Measurements from ENCODE around the gene CD320.
"Not testable (repeated sequence)": the region's sequence is repeated elsewhere in the genome, so short reads cannot be mapped to it uniquely, and the experiment has no call there.

Gene CD320

DNA sequence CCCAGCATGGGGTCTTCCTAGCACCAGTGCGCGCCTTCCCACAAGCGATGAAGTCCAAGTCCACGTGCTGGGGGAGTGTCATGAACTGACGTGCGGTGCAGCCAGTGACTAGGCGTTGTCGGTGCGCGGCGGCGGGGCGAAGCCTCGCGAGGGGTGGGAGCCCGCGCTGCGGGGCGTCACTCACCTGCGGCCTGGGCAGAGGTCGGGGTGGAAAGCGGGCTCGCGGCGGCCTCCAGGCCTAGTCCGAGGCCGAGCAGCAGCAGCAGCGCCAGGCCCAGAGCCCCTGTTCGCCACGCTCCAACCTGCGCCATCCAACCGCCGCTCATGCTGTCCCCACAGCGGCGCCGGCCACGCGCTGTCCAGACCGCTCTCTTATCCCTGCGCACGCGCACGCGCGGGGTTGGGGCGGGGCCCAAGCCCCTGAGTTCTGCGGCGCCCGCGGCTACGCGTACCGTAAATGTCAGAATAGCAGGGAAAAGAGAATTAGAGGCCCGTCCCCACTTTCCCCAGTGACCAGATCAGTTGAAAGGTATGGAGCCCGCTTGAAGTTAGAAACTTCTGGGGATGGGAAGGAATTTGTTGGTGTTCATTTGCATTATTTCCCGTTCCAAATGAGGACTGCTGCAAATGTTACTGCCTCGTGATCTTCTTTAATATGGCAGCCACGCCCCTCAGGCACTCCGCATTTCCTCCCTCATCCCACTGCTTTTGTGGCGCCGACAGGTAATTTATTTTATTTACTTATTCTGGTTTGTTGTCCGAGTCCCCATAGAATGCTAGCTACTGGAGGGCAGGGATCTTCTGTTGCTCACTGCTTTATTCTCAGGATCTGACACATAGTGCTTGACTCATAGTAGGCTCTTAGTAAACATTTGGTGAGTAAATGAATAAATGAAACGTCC is at the start of gene CD320:
TSS of gene CD320 (minus strand) at position 394 of the 902 bp plus-strand sequence. CDS start at position 326, 68 bp downstream.
- DNase-seq, result peak; percentile 86 to 99 (median 94)
- intact Hi-C loops (cut with DNase I), result loop anchor here (2.0 kb wide), 1 partner anchor 13 kb away; the partner anchor contains the start of genes NDUFA7 and RPS28

- intact Hi-C loops (cut with DNase I), result no loop called here
- peak in 2 of 10 donors; percentile 17 to 26 for DNase-seq
Observed at GRCh38 chr19:8357007-8357521, 48.9 kb upstream of the CD320 start.

GRCh38 chr19:8355631-8356402 is 47.7 kb upstream of the CD320 start:
- peak in 1 of 10 donors; percentile 14 for DNase-seq
- intact Hi-C loops (cut with DNase I), result no loop called here

DNA sequence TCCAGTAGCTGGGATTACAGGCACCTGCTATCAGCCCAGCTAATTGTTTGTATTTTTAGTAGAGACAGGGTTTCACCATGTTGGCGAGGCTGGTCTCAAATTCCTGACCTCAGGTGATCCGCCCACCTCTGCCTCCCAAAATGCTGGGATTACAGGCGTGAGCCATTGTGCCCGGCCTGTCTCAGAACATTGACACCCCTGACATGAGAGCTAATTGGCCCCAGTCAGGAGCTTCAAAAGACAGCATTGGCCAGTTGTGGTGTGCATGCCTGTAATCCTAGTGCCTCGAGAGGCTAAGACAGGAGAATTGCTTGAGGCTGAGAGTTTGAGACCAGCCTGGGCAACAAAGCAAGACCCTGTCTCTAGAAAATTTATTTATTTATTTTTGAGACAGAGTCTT is 44.7 kb upstream of the CD320 start:
- peak in 1 of 10 donors; percentile 55 for DNase-seq
- intact Hi-C loops (cut with DNase I), result loop anchor here (5.0 kb wide), 1 partner anchor 229 kb away; no protein-coding TSS in a partner anchor

DNA sequence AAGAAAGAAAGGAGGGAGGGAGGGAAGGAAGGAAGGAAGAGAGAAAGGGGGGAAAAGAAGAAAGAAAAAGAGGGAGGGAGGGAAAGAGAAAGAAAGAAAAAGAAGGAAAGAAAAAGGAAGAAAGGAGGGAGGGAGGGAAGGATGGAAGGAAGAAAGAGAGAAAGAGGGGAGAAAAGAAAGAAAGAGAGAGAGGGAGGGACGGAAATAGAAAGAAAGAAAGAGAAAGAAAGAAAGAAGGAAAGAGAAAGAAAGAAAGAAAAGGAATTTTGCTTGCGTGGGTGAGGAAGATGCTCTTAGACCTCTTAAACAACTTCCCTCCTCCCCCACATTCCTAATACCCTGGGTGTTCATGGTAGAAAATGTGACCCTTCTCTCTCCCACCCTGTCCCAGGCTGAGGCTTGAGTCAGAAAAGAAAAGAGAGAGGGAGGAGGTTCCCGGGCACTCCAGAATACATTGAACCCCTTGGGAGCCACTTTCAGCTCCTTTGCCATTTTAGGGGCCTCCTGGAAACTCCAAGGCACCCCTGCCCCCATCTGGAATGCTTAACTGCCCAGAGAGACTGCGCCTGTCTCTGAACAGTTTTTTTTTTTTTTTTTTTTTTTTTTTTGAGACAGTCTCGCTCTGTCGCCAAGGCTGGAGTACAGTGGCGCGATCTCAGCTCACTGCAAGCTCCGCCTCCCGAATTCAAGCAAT is 44.1 kb upstream of the CD320 start:
- intact Hi-C loops (cut with DNase I), result loop anchor here (5.0 kb wide), 1 partner anchor 230 kb away; no protein-coding TSS in a partner anchor
- DNase-seq, result no peak

- intact Hi-C loops (cut with DNase I), result loop anchor here (5.0 kb wide), 1 partner anchor 232 kb away; no protein-coding TSS in a partner anchor
Observed at GRCh38 chr19:8349629-8350372, 41.6 kb upstream of the CD320 start.

DNA sequence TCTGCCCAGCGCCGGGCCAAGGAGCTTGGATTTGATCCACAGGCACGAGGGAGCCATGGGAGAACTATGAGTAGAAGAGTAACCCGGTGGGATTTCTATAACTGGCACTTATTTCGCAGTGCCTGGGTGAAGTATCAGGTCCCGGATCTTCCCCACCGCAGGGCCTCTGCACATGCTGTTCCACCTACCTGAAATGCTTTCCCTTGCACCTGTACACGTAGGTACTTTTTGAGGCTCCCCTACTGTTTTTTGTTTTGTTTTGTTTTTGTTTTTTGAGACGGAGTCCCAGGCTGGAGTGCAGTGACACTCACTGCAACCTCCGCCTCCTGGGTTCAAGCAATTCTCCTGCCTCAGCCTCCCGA is 35.3 kb upstream of the CD320 start:
- intact Hi-C loops (cut with DNase I), result no loop called here
- DNase-seq, result no peak

More at GRCh38 chr19:8349629-8350372, 41.6 kb upstream of the CD320 start:
- peak in 1 of 10 donors; percentile 14 for DNase-seq

- DNase-seq, result peak; percentile 74 to 98 (median 86)
- intact Hi-C loops (cut with DNase I), result no loop called here
Observed at GRCh38 chr19:8342684-8343482, 34.7 kb upstream of the CD320 start, which contains the start of gene KANK3. TSS of gene KANK3 (minus strand) at chr19:8343262. CDS start at chr19:8337828, 5,434 bp downstream.

DNA sequence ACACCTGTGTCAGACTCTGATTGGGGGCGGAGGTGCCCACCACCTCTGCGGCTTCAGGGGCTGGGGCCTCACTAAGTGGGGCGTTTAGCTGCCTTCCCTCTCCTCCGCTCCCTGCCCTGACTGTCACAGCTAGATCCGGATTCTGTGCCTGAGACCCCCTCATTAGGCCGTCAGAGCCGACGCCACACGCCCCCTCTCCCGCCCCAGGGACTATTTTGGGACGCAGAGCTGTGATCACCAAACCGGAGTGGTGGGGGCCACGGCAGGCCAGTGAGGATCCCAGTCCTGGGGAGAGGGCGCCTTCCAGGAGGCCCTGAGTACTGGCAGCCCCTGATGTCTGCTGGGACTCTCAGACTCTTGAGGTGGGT is 34.1 kb upstream of the CD320 start:
- intact Hi-C loops (cut with DNase I), result no loop called here
- peak in 1 of 10 donors; percentile 74 for DNase-seq

GRCh38 chr19:8341504-8341903 is 33.3 kb upstream of the CD320 start:
- intact Hi-C loops (cut with DNase I), result not testable (repeated sequence)

DNA sequence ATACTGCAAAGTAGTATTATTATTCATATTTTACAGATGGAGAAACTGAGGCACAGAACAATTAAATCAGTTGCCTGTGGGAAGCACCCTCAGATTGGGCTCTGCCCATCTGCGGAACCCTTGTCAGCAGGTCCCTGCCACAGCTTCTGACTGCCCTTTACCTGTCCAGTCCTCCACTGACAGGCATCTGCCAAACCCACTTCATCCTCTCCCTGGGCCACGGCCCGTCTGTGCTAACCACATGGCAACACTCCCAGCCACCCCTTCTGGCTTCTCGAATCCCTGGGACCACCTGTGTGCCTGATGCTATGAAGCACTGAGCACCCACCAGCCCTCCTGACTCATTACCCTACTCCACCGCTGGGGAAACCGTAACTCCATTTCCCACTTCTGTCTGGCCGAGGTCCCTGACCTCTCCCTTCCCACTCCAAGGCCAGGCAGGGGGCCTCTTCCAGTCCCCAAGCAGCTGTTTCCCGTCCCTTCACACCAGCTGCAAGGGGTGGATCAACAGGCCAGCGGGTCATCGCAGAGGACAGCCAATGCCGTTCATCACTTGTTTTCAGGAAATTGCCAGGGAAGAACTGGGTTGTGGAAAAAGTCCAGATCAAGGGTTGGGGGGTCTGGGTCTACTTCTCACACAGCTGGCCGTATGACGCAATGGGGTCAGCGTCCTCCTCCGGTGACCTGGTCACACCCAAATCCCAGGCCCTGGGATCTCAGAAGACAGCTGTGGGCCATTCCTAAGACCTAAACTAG is 32.4 kb upstream of the CD320 start:
- intact Hi-C loops (cut with DNase I), result no loop called here
- DNase-seq, result peak in 1 of 10 donors; percentile 69

More at GRCh38 chr19:8341504-8341903, 33.3 kb upstream of the CD320 start:
- DNase-seq, result peak in 1 of 10 donors; percentile 44

DNA sequence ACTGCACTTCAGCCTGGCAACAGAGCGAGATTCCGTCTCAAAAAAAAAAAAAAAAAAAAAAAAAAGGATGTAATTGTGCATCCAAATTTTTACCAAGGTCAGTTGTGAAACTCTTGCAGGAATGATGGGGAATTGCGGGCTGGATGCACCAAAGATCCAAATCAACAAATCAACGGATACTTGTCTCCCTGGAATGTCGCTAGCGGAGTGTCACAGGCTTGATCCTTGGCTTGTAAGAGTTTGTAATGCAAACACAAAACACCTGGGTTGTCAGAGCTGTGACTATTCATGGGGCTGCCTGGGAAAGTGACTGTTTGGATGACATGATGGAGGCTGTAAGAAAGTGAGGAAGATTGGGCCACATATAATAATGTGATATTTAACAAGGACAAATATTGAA is 30.7 kb upstream of the CD320 start:
- peak in 1 of 10 donors; percentile 3 for DNase-seq
- intact Hi-C loops (cut with DNase I), result no loop called here

- intact Hi-C loops (cut with DNase I), result no loop called here
- peak in 1 of 10 donors; percentile 34 for DNase-seq
Observed at GRCh38 chr19:8337728-8338127, 29.6 kb upstream of the CD320 start.

DNA sequence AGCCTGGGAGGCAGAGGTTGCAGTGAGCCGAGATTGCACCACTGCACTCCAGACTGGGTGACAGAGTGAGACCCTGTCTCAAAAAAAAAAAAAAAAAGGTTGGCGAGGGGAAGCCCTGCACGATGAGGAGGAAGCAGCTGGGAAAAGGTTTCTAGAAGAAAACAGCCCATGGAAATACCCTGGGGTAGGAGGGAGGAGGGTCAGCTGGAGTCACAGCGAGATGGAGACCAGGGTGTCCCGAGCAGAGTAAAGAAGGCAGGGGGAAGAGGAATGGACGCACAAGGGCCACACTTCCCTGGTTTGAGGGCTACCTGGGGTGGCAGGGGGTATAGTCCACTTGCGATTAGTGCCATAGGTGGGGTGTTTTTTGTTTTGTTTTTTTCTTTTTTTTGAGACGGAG is 28.5 kb upstream of the CD320 start:
- intact Hi-C loops (cut with DNase I), result no loop called here
- DNase-seq, result peak in 1 of 10 donors; percentile 9

- intact Hi-C loops (cut with DNase I), result no loop called here
- peak in 1 of 10 donors; percentile 54 for DNase-seq
Observed at GRCh38 chr19:8336072-8336569, 28.0 kb upstream of the CD320 start.

DNA sequence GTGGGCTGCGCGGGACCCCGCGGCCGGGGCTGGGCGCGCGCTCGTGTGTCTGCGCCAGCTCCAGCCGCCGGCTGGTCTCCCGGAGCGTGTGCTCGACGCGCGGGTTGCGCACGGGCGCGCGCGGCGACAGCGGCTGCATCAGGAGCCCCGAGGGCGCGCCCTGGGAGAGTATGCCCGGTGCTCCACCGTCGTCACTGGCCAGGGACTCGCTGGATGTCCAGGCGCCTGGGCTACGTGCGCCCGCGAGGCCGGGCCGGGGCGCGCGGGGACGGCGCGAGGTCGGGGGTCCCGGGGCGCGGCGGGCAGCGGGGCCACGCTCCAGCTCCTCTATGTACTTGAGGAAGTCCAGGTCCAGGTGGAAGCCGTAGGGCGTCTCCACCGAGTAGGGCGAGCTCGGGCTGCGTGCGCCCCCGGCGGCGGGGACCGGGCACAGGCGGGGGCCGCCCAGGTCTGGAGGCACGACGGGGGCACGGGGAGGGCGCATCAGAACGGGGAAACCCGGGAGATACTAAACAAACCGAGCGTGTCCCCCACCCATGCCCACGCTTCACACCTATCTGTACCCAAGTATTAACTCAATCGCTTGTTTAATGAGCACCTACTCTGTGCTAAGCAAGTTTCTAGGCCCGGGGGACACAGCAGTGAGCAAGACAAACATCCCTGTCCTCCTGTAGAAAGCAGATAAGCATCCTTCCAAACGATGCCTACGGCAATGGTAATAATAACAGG is 27.3 kb upstream of the CD320 start:
- DNase-seq, result peak in 2 of 10 donors; percentile 44 to 67
- intact Hi-C loops (cut with DNase I), result no loop called here

Data from posterior cingulate gyrus (tissue), 11 donors.